Activated CD4-positive, alpha-beta memory T cell treated with anti-CD3 and anti-CD28 coated beads, Interleukin-2, amount 10 ng/mL, durations not matched to agents 7 days and 5 days (primary cell): ENCODE results near the gene RRP9. TPM values are rescaled to one million over a fixed set of nuclear protein-coding genes. Genes with fewer than 3 reads are reported as not detected.
A peak's percentile ranks its signal among the peaks of the same experiment; 100 is the strongest.
"Not testable (repeated sequence)": the region's sequence is repeated elsewhere in the genome, so short reads cannot be mapped to it uniquely, and the experiment has no call there.

Experiments
- CTCF ChIA-PET: fragments of 350-600 bp; sonication (Branson Sonifier 250); formaldehyde crosslinking; loops from one replicate; lab custom pipeline; 2021; ENCODE audit warnings: antibody characterized with exemption, inconsistent platforms; lab: Charles Lee
- POLR2A ChIA-PET: fragments of 350-600 bp; sonication (Branson Sonifier 250); formaldehyde crosslinking; loops from one replicate; lab custom pipeline; 2021; ENCODE audit warnings: antibody characterized with exemption; lab: Charles Lee
- DNase-seq: peaks from one replicate; pipeline ENCODE4 v3.0.0-alpha.2; 2020
- H3K27ac Mint-ChIP-seq: one replicate; pipeline ENCODE4 v1.8.0; 2021; ENCODE audit warnings: mild to moderate bottlenecking, mixed read lengths
- H3K27me3 Mint-ChIP-seq: one replicate; pipeline ENCODE4 v1.8.0; 2021; ENCODE audit warnings: mixed read lengths
- H3K36me3 Mint-ChIP-seq: one replicate; pipeline ENCODE4 v1.8.0; 2021; ENCODE audit warnings: low read depth, mixed read lengths
- H3K4me1 Mint-ChIP-seq: one replicate; pipeline ENCODE4 v1.8.0; 2021; ENCODE audit warnings: mixed read lengths
- H3K4me3 Mint-ChIP-seq: one replicate; pipeline ENCODE4 v1.8.0; 2021; ENCODE audit warnings: mild to moderate bottlenecking, mixed read lengths
- H3K9me3 Mint-ChIP-seq: one replicate; pipeline ENCODE4 v1.8.0; 2021; ENCODE audit warnings: mixed read lengths
- total RNA-seq, 2 experiments: library from RNA; stranded (reverse); gene quantifications; one replicate each; pipeline ENCODE4 v1.2.3, GENCODE V29; 2021

The RRP9 gene
- total RNA-seq, 2 experiments from 2014 or later: 16.8 to 17.5 TPM

GRCh38 chr3:51931756-51932155 lies 9.9 kb downstream of the RRP9 start:
- Mint-ChIP-seq H3K27ac (no peak overlapping the region), H3K36me3 (peaks cover 10% of the 10 kb centered on the region), H3K4me3 (no peak overlapping the region), H3K9me3 (no peaks in the 10 kb centered on the region), H3K27me3 (no peaks in the 10 kb centered on the region), H3K4me1 (no peaks in the 10 kb centered on the region)
- no peak for DNase-seq
- POLR2A ChIA-PET: no interaction called here
- CTCF ChIA-PET: interaction anchor here (2.0 kb wide), 1 partner anchor 10 kb away, joined by 7 read pairs; the partner anchor contains the start of gene RRP9

GRCh38 chr3:51930439-51930838 lies 11.3 kb downstream of the RRP9 start:
- H3K27me3 Mint-ChIP-seq: no peaks in the 10 kb centered on the region
- POLR2A ChIA-PET: no interaction called here
- no peak for DNase-seq
- H3K9me3 Mint-ChIP-seq: no peaks in the 10 kb centered on the region
- H3K36me3 Mint-ChIP-seq: peaks cover 8% of the 10 kb centered on the region
- no peaks in the 10 kb centered on the region for H3K4me1 Mint-ChIP-seq
- H3K4me3 Mint-ChIP-seq: no peak overlapping the region
- CTCF ChIA-PET: no interaction called here
- H3K27ac Mint-ChIP-seq: no peak overlapping the region

- no peak for DNase-seq
- H3K4me3 Mint-ChIP-seq: no peak overlapping the region
- H3K9me3 Mint-ChIP-seq: no peaks in the 10 kb centered on the region
- ChIA-PET CTCF (interaction anchor here (0.5 kb wide), 1 partner anchor 10 kb away, joined by 3 read pairs; no protein-coding TSS in a partner anchor), POLR2A (no interaction called here)
- no peaks in the 10 kb centered on the region for H3K4me1 Mint-ChIP-seq
- peaks cover 3% of the 10 kb centered on the region for H3K36me3 Mint-ChIP-seq
- H3K27ac Mint-ChIP-seq: no peak overlapping the region
- no peaks in the 10 kb centered on the region for H3K27me3 Mint-ChIP-seq
Measured at GRCh38 chr3:51929420-51930003, 12.2 kb downstream of the RRP9 start.

GRCh38 chr3:51928981-51929380 lies 12.7 kb downstream of the RRP9 start:
- H3K9me3 Mint-ChIP-seq, H3K4me3 Mint-ChIP-seq, H3K4me1 Mint-ChIP-seq, H3K27me3 Mint-ChIP-seq, H3K36me3 Mint-ChIP-seq, DNase-seq, H3K27ac Mint-ChIP-seq, CTCF ChIA-PET, POLR2A ChIA-PET: not testable (repeated sequence)

- no peaks in the 10 kb centered on the region for H3K9me3 Mint-ChIP-seq
- no peaks in the 10 kb centered on the region for H3K27me3 Mint-ChIP-seq
- ChIA-PET POLR2A (no interaction called here), CTCF (no interaction called here)
- peaks cover under 1% of the 10 kb centered on the region for H3K36me3 Mint-ChIP-seq
- H3K27ac Mint-ChIP-seq: no peak overlapping the region
- no peak overlapping the region for H3K4me3 Mint-ChIP-seq
- no peaks in the 10 kb centered on the region for H3K4me1 Mint-ChIP-seq
- DNase-seq: no peak
Measured at GRCh38 chr3:51928438-51928837, 13.3 kb downstream of the RRP9 start.

- H3K36me3 Mint-ChIP-seq: no peaks in the 10 kb centered on the region
- no peak overlapping the region for H3K4me3 Mint-ChIP-seq
- ChIA-PET CTCF (interaction anchor here (0.6 to 0.8 kb wide), 2 partner anchors 9 to 14 kb away, joined by 3 to 4 read pairs; partner anchors contain the start of gene RRP9), POLR2A (no interaction called here)
- no peaks in the 10 kb centered on the region for H3K4me1 Mint-ChIP-seq
- no peak overlapping the region for H3K27ac Mint-ChIP-seq
- DNase-seq: no peak
- H3K9me3 Mint-ChIP-seq: no peaks in the 10 kb centered on the region
- peaks cover 2% of the 10 kb centered on the region for H3K27me3 Mint-ChIP-seq
Measured at GRCh38 chr3:51927061-51927977, 14.4 kb downstream of the RRP9 start.

GRCh38 chr3:51921081-51921578 lies 20.6 kb downstream of the RRP9 start:
- H3K27ac Mint-ChIP-seq: no peak overlapping the region
- peaks cover 28% of the 10 kb centered on the region for H3K27me3 Mint-ChIP-seq
- ChIA-PET POLR2A (no interaction called here), CTCF (no interaction called here)
- no peaks in the 10 kb centered on the region for H3K36me3 Mint-ChIP-seq
- H3K9me3 Mint-ChIP-seq: no peaks in the 10 kb centered on the region
- DNase-seq: no peak
- no peaks in the 10 kb centered on the region for H3K4me1 Mint-ChIP-seq
- no peak overlapping the region for H3K4me3 Mint-ChIP-seq

GRCh38 chr3:51916418-51916817 lies 25.3 kb downstream of the RRP9 start:
- Mint-ChIP-seq H3K27ac (no peak overlapping the region), H3K4me3 (no peak overlapping the region), H3K27me3 (peaks cover 22% of the 10 kb centered on the region), H3K9me3 (no peaks in the 10 kb centered on the region), H3K4me1 (no peaks in the 10 kb centered on the region), H3K36me3 (no peaks in the 10 kb centered on the region)
- CTCF ChIA-PET: no interaction called here
- DNase-seq: no peak
- POLR2A ChIA-PET: no interaction called here

GRCh38 chr3:51908026-51908425 lies 33.7 kb downstream of the RRP9 start:
- Mint-ChIP-seq H3K9me3 (peaks cover 12% of the 10 kb centered on the region), H3K4me1 (peaks cover 2% of the 10 kb centered on the region), H3K27me3 (peaks cover 9% of the 10 kb centered on the region), H3K36me3 (peaks cover 13% of the 10 kb centered on the region), H3K4me3 (no peak overlapping the region), H3K27ac (no peak overlapping the region)
- ChIA-PET CTCF (no interaction called here), POLR2A (no interaction called here)
- DNase-seq: no peak

- ChIA-PET CTCF (no interaction called here), POLR2A (no interaction called here)
- Mint-ChIP-seq H3K27me3 (peaks cover 22% of the 10 kb centered on the region), H3K4me1 (peaks cover 19% of the 10 kb centered on the region), H3K36me3 (peaks cover 15% of the 10 kb centered on the region), H3K4me3 (no peak overlapping the region), H3K9me3 (peaks cover 12% of the 10 kb centered on the region), H3K27ac (no peak overlapping the region)
- DNase-seq: no peak
Measured at GRCh38 chr3:51904034-51904823, 37.5 kb downstream of the RRP9 start.

GRCh38 chr3:51902361-51902760 lies 39.3 kb downstream of the RRP9 start:
- H3K4me3 Mint-ChIP-seq, CTCF ChIA-PET, POLR2A ChIA-PET: not testable (repeated sequence)
- Mint-ChIP-seq H3K9me3 (peaks cover 10% of the 10 kb centered on the region), H3K27ac (peak overlapping the region; percentile 27), H3K36me3 (peaks cover 15% of the 10 kb centered on the region), H3K27me3 (peaks cover 28% of the 10 kb centered on the region), H3K4me1 (peaks cover 21% of the 10 kb centered on the region)
- peak; percentile 58 for DNase-seq

GRCh38 chr3:51900043-51900442 lies 41.7 kb downstream of the RRP9 start:
- DNase-seq, H3K4me3 Mint-ChIP-seq, CTCF ChIA-PET, H3K36me3 Mint-ChIP-seq, H3K27ac Mint-ChIP-seq, H3K9me3 Mint-ChIP-seq, POLR2A ChIA-PET: not testable (repeated sequence)
- peaks cover 36% of the 10 kb centered on the region for H3K27me3 Mint-ChIP-seq
- H3K4me1 Mint-ChIP-seq: peaks cover 21% of the 10 kb centered on the region

GRCh38 chr3:51897391-51897790 lies 44.3 kb downstream of the RRP9 start:
- Mint-ChIP-seq H3K27ac (no peak overlapping the region), H3K27me3 (peaks cover 39% of the 10 kb centered on the region), H3K4me1 (peaks cover 15% of the 10 kb centered on the region), H3K36me3 (peaks cover under 1% of the 10 kb centered on the region), H3K4me3 (no peak overlapping the region), H3K9me3 (no peaks in the 10 kb centered on the region)
- ChIA-PET POLR2A (no interaction called here), CTCF (no interaction called here)
- DNase-seq: no peak
